Ramos (cell line): ENCODE measurements around the gene MYO3B.
"Not testable (repeated sequence)": the region's sequence is repeated elsewhere in the genome, so short reads cannot be mapped to it uniquely, and the experiment has no call there.

ENCODE experiments used
- in situ Hi-C: fragments of 300-500 bp; cut with MboI; formaldehyde crosslinking; loops from one replicate; pipeline ENCODE4 v1.14.3; 2022; ENCODE audit warnings: low sequenced_read_pairs; ENCODE audit not compliant: unreplicated experiment

MYO3B gene

DNA sequence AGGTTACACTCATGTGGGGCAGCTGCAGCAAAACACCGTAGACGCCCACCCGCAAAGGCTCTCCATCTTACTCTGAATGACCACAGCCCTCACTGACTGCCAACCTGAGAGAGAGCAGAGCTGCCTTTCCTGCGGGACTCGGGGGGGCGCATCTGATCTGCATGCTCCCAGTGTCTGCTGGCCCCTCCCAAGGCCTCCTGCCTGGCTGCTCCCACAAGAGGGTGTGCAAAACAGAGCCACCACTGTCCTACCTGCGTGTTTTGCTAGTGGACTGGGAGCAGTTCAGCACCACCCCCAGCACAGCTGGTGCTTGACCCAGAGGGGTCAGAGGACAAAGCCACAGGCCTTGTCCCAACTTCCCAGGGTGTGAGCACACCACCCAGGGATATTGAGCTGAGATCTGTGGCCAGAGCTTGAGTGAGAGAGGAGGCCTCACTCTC is 76.4 kb downstream of the MYO3B start:
- in situ Hi-C loops, result no loop called here

DNA sequence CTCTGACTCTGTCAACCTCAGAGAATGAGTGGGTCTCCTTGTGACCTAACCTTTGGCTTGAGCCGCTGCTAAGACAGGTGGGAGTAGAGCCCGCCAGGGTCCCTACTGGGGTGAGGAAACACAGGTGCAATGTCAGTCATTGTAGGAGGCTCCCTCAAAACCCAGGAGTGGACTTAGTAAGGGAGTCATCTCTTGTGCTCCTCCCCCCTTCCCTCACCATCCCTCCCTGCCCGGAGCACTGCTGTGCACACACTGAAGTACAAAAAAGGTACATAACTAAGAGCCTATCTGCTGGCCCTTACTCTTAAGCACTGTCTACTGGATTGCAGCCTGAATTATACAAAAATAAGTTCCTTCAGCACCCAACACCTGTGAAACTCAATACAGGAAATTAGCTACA is 77.2 kb downstream of the MYO3B start:
- in situ Hi-C loops, result no loop called here

DNA sequence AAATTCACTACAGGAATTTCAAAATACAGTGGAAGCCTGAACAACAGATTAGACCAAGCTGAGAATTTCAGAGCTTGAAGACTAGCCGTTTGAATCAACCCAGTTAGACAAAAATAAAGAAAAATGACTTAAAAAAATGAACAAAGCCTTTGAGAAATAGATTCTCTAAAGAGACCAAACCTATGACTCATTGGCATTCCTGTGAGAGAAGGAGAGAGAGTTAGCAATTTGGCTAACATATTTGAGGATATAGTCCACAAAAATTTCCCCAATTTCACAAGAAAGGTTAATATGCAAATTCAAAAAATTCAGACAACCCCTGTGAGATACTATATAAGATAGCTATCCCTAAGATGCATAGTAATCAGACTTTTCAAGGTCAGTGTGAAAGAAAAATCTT is 78.0 kb downstream of the MYO3B start:
- in situ Hi-C loops, result no loop called here

DNA sequence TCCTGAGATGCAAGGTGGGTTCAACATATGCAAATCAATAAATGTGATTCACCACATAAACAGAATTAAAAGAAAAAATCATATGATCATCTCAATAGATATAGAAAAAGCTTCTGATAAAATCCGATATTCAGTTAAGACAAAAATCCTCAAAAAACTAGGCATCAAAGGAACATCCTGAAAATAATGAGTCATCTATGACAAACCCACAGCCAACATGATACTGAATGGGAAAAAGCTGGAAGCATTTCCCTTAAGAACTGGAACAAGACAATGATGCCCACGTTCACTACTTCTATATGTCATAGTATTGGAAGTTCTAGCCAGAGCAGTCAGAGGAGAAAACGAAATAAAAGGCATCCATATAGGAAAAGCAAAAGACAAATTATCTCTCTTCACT is 80.4 kb downstream of the MYO3B start:
- in situ Hi-C loops, result no loop called here

DNA sequence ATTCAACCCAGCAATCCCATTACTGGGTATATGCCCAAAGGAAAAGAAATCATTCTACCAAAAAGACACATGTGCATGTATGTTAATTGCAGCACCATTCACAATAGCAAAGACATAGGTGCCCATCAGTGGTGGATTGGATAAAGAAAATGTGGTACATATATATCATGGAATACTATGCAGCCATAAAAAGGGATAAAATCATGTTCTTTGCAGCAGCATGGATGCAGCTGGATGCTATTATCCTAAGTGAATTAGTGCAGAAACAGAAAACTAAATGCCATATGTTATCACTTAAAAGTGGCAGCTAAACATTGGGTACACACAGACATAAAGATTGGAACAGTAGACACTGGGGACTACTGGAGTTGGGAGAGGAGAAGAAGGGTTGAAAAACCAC is 82.2 kb downstream of the MYO3B start:
- in situ Hi-C loops, result no loop called here

DNA sequence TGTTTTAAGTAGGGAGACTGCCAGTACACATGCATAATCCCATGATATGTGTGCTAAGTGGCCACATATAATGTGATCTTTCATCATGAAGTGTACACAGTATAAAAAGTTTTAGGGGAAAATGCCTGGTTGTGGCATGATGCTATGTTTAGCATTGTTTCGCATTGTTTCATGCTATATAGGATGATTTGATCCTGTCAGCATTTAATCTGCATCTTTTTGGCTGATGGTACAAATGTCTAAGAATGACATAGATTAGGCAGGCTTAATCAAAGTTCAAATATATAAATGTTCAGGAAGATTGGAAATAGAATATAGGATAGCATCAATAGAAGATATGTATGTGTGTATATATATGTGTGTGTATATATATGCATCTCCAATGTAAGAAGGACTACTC is 83.6 kb downstream of the MYO3B start:
- in situ Hi-C loops, result no loop called here

DNA sequence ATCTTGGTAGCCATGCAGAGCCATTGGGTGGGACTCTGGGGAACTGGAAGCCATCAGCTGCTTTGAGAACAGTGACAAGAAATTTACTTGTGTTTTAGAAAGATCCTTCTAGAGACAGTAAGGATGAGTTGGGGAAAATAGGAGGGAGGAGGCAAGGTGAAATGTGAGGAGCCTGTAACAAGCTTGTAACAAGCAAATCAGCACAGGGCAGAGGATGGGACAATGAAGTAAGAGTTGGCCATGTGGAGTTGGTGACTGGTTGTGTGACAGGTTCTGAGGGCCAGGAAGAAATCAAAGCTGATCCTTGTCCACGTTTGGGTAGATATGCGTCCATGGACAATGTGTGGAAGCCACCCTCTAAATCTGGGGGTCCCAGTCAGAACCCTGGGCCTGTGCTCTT is 84.4 kb downstream of the MYO3B start:
- in situ Hi-C loops, result no loop called here

DNA sequence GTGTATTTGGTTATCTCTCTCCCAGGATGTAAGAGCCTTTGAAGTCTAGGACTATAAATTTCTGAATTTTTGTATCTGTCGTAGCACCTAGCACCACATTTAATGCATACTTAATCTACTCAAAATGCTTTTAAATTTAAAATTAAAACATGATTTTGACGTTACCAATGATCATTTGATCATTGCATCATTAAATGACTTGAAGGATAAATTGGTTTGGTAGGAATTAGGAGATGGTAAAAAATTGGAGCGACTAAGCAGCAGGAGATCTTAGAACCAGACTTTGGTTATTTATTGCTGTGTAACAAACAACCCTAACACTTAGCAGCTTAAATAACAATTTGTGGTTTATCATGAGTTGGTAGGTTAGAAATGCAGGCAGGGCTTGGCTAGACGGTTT is 84.9 kb downstream of the MYO3B start:
- in situ Hi-C loops, result no loop called here

DNA sequence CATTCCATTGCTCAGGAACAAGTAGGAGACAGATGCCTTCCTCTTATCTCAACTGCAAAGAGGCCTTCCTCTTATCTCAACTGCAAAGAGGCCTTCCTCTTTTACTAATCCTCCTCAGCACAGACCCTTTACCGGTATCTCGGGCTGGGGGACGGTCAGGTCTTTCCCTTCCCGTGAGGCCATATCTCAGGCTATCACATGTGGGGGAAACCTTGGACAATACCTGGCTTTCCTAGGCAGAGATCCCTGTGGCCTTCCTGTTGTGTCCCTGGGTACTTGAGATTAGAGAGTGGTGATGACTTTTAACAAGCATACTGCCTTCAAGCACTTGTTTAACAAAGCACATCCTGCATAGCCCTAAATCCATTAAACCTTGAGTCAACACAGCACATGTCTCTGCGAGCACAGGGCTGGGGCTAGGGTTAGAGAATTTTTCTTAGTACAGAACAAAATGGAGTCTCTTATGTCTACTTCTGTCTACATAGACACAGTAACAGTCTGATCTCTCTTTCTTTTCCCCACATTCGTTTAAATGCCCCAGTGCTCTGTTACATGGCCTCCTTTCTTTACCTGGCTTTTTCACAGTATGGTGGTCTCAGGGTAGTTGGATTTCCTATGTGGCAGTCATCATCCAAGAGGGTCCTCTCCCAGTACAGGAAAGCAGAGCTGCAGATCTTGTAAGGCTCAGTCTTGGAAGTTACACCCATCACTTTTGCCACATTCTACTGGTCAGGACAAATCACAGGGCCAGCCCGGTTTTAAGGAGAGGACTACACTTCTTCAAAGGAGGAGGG is 86.0 kb downstream of the MYO3B start:
- in situ Hi-C loops, result not testable (repeated sequence)

DNA sequence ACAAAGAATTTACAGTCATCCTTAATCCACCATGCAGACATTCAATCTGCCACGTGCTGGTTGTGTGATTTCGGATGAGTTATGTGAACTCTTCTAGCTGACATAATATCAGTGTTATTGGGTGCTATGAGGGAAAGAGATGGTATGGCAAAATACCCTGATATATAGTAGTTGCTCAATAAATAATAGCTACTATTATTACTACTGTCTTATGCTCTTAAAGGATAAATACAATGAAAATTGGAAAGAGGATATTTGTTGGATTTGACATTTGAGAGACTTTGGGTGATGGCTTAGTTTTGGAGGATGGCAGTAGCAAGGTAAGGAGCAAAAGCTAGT is 86.5 kb downstream of the MYO3B start:
- in situ Hi-C loops, result no loop called here

DNA sequence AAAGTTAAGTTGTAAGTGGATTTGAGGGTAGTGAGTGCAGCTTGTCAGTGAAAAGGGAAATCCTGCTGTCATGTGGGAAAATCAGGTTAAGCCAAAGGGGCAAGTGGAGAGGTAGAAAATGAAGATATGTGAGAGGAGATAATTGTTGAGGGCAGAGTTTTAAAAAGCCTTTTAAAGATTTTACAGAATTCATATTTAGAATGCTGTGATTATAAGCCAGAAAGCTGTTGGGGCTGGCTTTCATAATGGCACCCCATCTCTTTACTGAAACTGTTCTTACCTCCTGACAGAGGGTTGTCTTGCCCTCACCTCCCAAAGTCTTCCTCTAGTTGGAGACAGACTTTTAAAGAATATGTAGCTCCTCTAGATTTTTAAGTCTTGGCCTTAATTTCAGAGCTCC is 86.9 kb downstream of the MYO3B start:
- in situ Hi-C loops, result no loop called here

DNA sequence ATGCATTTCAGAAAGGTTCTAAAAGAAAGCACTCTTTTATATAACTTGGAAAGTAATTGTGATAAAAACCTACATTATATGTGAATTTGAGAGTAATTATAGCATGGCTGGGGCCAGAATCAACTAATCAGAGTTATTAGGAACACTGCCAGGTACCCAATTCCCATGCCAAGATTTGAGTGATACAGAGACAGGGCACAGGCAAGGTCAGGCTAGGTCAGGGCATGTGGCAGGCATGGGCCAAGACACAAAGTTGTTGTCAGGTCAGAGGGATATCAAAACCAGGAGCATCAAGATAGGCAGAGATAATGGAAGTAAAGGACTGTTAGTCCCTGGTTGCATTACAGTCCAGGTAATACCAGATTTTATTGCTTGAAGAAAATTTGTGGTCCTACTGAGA is 87.4 kb downstream of the MYO3B start:
- in situ Hi-C loops, result no loop called here

DNA sequence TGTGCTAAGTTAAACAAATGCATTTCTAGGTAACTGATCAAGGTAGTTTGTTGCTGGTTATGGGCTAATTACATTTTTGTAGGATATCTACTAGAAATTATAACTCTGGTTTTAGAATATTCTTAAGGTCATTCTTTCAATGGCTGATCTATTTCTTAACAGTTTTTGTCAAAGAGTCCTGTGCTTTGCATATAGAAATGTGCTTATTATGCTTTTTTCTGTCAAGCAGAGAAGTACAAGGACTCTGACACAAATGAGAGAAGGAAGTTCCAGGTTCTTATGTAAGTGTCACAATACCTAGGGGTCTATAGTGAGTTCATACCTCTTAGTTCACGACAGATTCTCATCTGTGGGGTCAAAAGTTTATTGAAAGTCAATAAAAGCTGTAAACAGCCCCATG is 88.4 kb downstream of the MYO3B start:
- in situ Hi-C loops, result no loop called here

DNA sequence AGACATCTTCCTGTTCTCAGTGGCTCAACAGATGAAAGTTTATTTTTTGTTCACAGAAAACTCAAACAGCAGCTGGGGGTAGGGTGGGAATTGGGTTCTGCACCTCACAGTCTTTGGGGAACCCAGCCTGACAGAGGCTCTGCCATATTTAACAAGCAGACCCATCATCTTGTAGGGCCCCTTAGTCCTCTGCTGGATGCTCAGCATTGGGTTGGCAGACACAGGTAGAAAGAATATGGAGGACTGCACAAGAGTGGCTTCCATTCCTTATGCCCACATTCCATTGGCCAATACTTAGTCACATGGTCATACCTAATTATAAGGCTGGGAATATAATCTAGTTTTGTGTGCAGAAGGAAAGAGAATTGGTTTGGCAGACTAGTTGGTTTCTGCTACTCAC is 89.1 kb downstream of the MYO3B start:
- in situ Hi-C loops, result no loop called here

DNA sequence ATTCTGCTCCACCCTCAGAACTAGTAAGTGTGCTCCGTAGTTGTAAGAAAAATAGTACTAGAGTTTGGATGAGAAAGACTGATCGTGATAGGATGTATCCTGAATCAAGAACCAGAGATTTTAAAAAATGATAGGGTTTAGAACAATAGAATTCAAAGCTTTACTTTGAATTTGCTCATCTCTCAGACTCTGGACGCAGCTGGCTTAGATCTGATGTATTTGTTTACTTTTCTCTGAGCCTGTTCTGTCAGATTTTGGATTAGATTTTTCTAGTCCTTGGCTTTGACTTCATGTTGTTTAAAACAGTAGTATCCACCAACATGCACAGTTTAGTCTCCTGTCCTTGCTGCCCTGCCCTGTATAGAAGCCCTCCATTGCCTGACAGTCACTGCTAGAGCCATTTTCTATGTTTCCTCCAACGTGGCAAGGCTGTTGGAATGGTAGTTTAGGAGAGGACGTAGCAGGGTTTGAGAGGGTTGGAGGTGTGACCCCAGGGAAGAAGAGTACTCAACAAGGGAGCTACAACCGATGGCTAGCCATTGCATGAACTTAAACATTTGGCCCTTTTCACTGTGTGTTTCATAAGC is 92.4 kb downstream of the MYO3B start:
- in situ Hi-C loops, result no loop called here

DNA sequence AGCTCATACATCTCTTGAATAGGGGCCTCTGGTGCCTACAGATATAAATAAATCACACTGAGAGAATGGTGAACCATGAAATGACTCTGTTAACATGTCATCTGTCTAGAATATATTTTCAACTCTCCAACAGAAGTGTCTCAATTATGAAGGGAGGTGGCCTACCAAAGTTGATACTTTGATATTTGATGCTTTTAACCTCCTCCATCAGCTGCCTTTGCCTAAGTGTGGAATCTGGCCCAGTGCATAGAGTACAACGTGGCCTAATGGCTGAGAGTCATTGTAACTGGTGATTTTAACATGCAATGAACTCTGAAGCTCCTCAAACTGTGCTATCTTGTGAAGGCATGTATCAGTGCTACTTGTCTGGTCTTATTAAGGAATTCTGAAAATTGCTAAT is 93.4 kb downstream of the MYO3B start:
- in situ Hi-C loops, result no loop called here

DNA sequence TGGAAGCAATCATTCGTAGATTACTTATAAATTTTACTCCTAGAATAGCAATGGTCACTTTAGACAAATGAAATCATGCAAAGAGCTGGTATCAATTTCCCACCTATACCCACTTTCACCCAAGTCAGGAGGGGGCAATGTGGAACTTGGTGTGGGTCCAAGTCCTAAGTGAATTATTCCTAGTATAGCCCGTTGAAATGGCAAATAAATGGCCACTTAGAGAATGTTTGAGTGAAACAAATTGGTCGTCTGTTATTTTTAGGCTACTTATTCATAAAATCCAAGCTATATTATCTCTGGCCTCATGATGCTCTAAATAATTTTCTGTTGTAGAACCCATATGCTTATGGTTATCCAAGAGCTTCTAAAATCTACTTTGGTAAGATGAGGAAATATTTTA is 98.1 kb downstream of the MYO3B start:
- in situ Hi-C loops, result no loop called here

DNA sequence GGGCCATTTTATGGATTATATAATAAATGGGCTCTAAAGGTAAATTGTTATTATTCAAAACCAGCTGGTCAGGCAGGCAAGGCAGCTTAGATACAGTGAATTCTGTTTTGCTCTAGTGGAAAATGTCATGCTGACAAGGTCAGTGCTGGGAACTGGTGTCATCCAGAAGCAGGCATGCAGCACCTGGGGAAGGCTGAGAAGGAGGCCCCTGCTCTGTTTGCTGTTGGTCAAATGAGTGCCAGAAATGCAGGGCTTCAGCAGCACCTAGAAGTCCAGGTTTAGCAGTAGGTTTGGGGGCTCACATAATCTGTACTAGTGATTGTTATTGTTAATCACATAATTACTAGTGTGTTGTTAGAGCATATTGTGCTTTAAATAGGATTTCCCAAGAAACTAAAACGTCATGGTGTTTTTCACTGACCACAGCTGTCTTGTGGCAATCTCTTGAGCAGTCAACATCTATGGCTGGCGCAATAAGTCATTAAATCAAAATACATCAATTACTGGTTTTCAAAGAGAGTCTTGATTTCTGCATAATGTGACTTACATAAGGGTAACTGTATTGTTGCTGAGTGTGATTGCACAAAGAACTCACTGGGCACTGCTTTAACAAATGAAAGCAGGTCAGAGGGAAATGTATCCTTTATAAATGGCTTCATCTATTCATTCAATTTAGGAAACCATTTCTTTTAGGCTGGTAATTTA is 99.1 kb downstream of the MYO3B start:
- in situ Hi-C loops, result no loop called here

DNA sequence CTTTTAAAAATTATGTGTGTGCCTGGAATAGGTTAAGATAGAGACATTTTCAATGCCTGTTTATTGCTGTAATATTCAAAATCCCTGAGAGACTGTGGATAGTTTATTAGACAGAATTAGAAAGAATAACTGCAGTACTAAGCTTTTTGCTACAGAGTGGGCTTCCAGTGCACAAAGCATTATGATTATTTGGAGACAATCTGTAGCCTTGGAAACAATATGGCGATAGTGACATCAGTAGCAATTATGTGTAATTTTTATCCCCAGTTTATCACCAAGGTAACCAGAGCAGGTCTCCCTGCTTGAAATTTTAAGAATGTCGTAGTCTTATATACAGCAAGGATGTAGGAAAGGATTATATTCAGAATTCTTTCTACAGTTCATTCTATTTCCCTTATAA is 100.0 kb downstream of the MYO3B start:
- in situ Hi-C loops, result no loop called here

DNA sequence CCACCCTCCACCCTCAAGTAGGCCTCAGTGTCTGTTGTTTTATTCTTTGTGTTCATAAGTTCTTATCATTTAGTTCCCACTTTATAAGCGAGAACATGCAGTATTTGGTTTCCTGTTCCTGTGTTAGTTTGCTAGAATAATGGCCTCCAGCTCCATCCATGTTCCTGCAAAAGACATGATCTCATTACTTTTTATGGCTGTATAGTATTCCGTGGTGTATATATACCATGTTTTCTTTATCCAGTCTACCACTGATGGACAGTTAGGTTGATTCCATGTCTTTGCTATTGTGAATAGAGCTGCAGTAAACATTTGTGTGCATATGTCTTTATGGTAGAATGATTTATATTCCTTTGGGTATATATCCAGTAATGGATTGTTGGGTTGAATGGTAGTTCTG is 101.7 kb downstream of the MYO3B start:
- in situ Hi-C loops, result not testable (repeated sequence)

DNA sequence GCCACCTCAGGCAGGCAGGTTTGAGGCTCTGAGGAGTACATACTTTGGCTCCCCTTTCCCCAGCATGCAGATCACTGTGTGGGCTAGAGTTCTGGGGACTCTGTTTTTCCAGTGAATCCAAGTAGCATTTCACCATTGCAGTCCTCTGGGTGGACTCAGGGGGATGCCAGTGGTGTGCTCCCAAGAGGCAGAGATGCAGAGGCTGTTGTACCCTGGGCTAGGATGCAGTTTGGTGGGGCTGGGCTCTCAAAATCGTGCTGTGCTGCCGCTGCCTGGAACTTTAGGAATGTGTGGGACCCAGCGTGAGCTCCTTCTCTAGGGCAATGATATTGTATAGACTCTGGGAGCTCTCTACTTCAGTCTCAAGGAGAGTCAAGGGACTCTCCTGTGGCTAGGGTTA is 104.9 kb downstream of the MYO3B start:
- in situ Hi-C loops, result no loop called here

DNA sequence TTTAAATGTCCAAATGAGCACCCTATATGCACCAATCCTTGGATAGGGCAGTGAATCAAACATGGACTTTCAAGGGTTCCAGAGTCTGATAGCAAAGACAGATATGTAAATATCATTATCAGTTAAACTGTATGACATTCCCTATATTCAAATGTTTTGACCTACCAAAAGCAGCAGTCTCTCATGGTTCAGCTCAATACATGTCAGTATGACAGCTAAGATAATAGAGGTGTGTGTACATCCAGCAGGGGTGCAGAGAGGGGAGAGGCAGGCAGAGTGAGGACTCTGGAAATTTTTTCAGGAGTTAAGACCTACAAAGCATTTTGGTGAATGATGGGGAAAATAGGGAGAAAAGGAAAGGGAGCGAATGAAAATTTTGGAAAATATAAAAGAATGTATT is 106.3 kb downstream of the MYO3B start:
- in situ Hi-C loops, result no loop called here
